OCI-LY1 (cell line): ENCODE measurements around the gene CSGALNACT2.

Experiments used
- CTCF ChIP-seq: fragments of 200-600 bp; sonication (generic), shearing (Covaris generic); IDR thresholded peaks from 2 replicates; pipeline ENCODE4 v1.5.1; 2017; ENCODE audit warnings: mild to moderate bottlenecking, antibody characterized with exemption, low read length, moderate library complexity, mixed read lengths
- EZH2 ChIP-seq: fragments of 200-600 bp; sonication (generic), shearing (Covaris generic); IDR thresholded peaks from 2 replicates; pipeline ENCODE4 v1.8.0; 2017; ENCODE audit warnings: borderline replicate concordance, mixed run types, mild to moderate bottlenecking, antibody characterized with exemption, low read length, moderate library complexity, mixed read lengths

- no peak for TF ChIP-seq CTCF
- no peak for TF ChIP-seq EZH2
Measured at GRCh38 chr10:43126759-43127424, 11.4 kb upstream of the CSGALNACT2 start.
